IMR-90 (cell line): ENCODE data around the gene SLC37A1. TPM values are rescaled to one million over a fixed set of nuclear protein-coding genes. Genes with fewer than 3 reads are reported as not detected.

Experiments used
- ATAC-seq: fragments of 200-7000 bp; cut with Tn5 transposase; 2 replicates; pipeline ENCODE4 v1.9.1; 2020; ENCODE audit warnings: low read depth, mild to moderate bottlenecking, moderate library complexity
- BruUV-seq: library from RNA; stranded (reverse); fragments of 400-500 nt; replicated peaks from 2 replicates; lab custom pipeline; 2021; lab: Mats Ljungman, UMichigan
- CTCF ChIA-PET: fragments of 300-600 bp; formaldehyde crosslinking; extraction: SDS; loops from one replicate; lab custom pipeline; 2021; ENCODE audit warnings: antibody characterized with exemption; lab: Yijun Ruan, JAX
- POLR2A ChIA-PET: fragments of 300-600 bp; sonication (Branson Sonifier 250); formaldehyde crosslinking; loops from one replicate; lab custom pipeline; 2022; ENCODE audit warnings: antibody characterized with exemption; ENCODE audit not compliant: unreplicated experiment; lab: Charles Lee
- DNase-seq: peaks from one replicate; pipeline ENCODE4 v3.0.0; 2013
- H2AFZ ChIP-seq: replicated peaks from 2 replicates; pipeline ENCODE3; 2013; ENCODE audit warnings: low read length, mild to moderate bottlenecking; ENCODE audit not compliant: poor library complexity
- H2AK5ac ChIP-seq: 2 replicates; pipeline ENCODE4 v1.6.1; 2013; ENCODE audit warnings: low read depth, low read length, inconsistent platforms
- H2AK9ac ChIP-seq: replicated peaks from 2 replicates; pipeline ENCODE3; 2013; ENCODE audit warnings: mild to moderate bottlenecking, low read depth, low read length, moderate library complexity; ENCODE audit not compliant: poor library complexity
- H2BK120ac ChIP-seq: 2 replicates; pipeline ENCODE4 v1.6.1; 2013; ENCODE audit warnings: low read depth, low read length, inconsistent platforms
- H2BK15ac ChIP-seq: 3 replicates; pipeline ENCODE4 v1.6.1; 2013; ENCODE audit warnings: low read depth, low read length, inconsistent platforms
- H2BK20ac ChIP-seq: 2 replicates; pipeline ENCODE4 v1.6.1; 2013; ENCODE audit warnings: low read depth, mild to moderate bottlenecking, inconsistent platforms, low read length, moderate library complexity
- H2BK5ac ChIP-seq: 2 replicates; pipeline ENCODE4 v1.6.1; 2013; ENCODE audit warnings: mild to moderate bottlenecking, low read depth, low read length, inconsistent platforms; ENCODE audit not compliant: poor library complexity, severe bottlenecking
- H3K14ac ChIP-seq: replicated peaks from 2 replicates; pipeline ENCODE4 v1.6.1; 2013; ENCODE audit warnings: low read depth, low read length, inconsistent platforms
- H3K18ac ChIP-seq: 2 replicates; pipeline ENCODE4 v1.6.1; 2013; ENCODE audit warnings: low read depth, low read length, control low read depth
- H3K23ac ChIP-seq: 2 replicates; pipeline ENCODE4 v1.6.1; 2013; ENCODE audit warnings: low read depth, low read length, inconsistent platforms
- H3K27ac ChIP-seq: 2 replicates; pipeline ENCODE4 v1.5.1; 2013; ENCODE audit warnings: mild to moderate bottlenecking, control low read depth, low read length; ENCODE audit not compliant: insufficient read depth
- H3K27me3 ChIP-seq: 2 replicates; pipeline ENCODE4 v1.6.1; 2013; ENCODE audit warnings: low read length; ENCODE audit not compliant: control insufficient read depth, insufficient read depth
- H3K36me3 ChIP-seq: 2 replicates; pipeline ENCODE4 v1.6.1; 2013; ENCODE audit warnings: low read length, mixed read lengths; ENCODE audit not compliant: control insufficient read depth, insufficient read depth
- H3K4ac ChIP-seq: 2 replicates; pipeline ENCODE4 v1.6.1; 2013; ENCODE audit warnings: low read depth, low read length, inconsistent platforms
- H3K4me1 ChIP-seq: 2 replicates; pipeline ENCODE4 v1.6.1; 2013; ENCODE audit warnings: low read length, mixed read lengths; ENCODE audit not compliant: control insufficient read depth, insufficient read depth
- H3K4me2 ChIP-seq: 2 replicates; pipeline ENCODE4 v1.6.1; 2013; ENCODE audit warnings: low read depth, mild to moderate bottlenecking, control low read depth, low read length, moderate library complexity
- H3K4me3 ChIP-seq: 2 replicates; pipeline ENCODE4 v1.5.1; 2013; ENCODE audit warnings: low read depth, mild to moderate bottlenecking, control low read depth, low read length, moderate library complexity; ENCODE audit not compliant: insufficient read depth
- H3K56ac ChIP-seq: 2 replicates; pipeline ENCODE4 v1.6.1; 2013; ENCODE audit warnings: low read length, inconsistent platforms; ENCODE audit not compliant: insufficient read depth; ENCODE audit errors: extremely low read depth
- H3K79me1 ChIP-seq, 2 experiments: 2 replicates each; pipeline ENCODE4 v1.6.1; 2013; ENCODE audit warnings: low read length in 2 of 2, inconsistent platforms in 1 of 2, low read depth in 1 of 2
- H3K9ac ChIP-seq: 2 replicates; pipeline ENCODE4 v1.6.1; 2013; ENCODE audit warnings: low read depth, low read length, control low read depth
- H3K9me1 ChIP-seq: 2 replicates; pipeline ENCODE4 v1.6.1; 2013; ENCODE audit warnings: low read length, inconsistent platforms; ENCODE audit not compliant: insufficient read depth
- H3K9me3 ChIP-seq: 2 replicates; pipeline ENCODE4 v1.6.1; 2013; ENCODE audit warnings: low read length; ENCODE audit not compliant: control insufficient read depth, insufficient read depth
- H4K20me1 ChIP-seq: 2 replicates; pipeline ENCODE4 v1.6.1; 2013; ENCODE audit warnings: low read length, inconsistent platforms; ENCODE audit not compliant: insufficient read depth
- H4K5ac ChIP-seq: 2 replicates; pipeline ENCODE4 v1.6.1; 2013; ENCODE audit warnings: mild to moderate bottlenecking, low read depth, low read length, control low read depth
- H4K8ac ChIP-seq, 2 experiments: 2 replicates each; pipeline ENCODE4 v1.6.1; 2013; ENCODE audit warnings: low read depth in 2 of 2, low read length in 2 of 2, control low read depth in 1 of 2, inconsistent platforms in 1 of 2
- H4K91ac ChIP-seq: 2 replicates; pipeline ENCODE4 v1.6.1; 2013; ENCODE audit warnings: low read depth, low read length, inconsistent platforms; ENCODE audit not compliant: insufficient read depth
- BHLHE40 ChIP-seq: fragments of 150-350 bp; IDR thresholded peaks from 2 replicates; pipeline ENCODE4 v1.6.1; 2016; ENCODE audit warnings: mild to moderate bottlenecking, low read depth, low read length
- CEBPB ChIP-seq: IDR thresholded peaks from 2 replicates; pipeline ENCODE4 v1.6.1; 2012; ENCODE audit warnings: low read depth, low read length, improper control_type of control experiment
- CTCF ChIP-seq: conservative IDR thresholded peaks from 2 replicates; pipeline ENCODE4 v1.5.1; 2012; ENCODE audit warnings: mild to moderate bottlenecking, low read depth, low read length, improper control_type of control experiment
- MAFK ChIP-seq: IDR thresholded peaks from 2 replicates; pipeline ENCODE4 v1.6.1; 2012; ENCODE audit warnings: low read depth, low read length, improper control_type of control experiment
- MAZ ChIP-seq: IDR thresholded peaks from 2 replicates; pipeline ENCODE4 v1.6.1; 2012; ENCODE audit warnings: low read depth, mild to moderate bottlenecking, low read length, improper control_type of control experiment, moderate library complexity, borderline replicate concordance
- MXI1 ChIP-seq: IDR thresholded peaks from 2 replicates; pipeline ENCODE4 v1.6.1; 2012; ENCODE audit warnings: low read depth, mild to moderate bottlenecking, low read length, moderate library complexity, borderline replicate concordance
- POLR2A ChIP-seq: IDR thresholded peaks from 2 replicates; pipeline ENCODE4 v1.6.1; 2012; ENCODE audit warnings: mild to moderate bottlenecking, low read depth, low read length
- RAD21 ChIP-seq: IDR thresholded peaks from 2 replicates; pipeline ENCODE4 v1.6.1; 2012; ENCODE audit warnings: low read length, improper control_type of control experiment
- RFX5 ChIP-seq: IDR thresholded peaks from 2 replicates; pipeline ENCODE4 v1.8.0; 2012; ENCODE audit warnings: low read depth, mild to moderate bottlenecking, low read length, moderate library complexity
- SMC3 ChIP-seq: fragments of 150-350 bp; IDR thresholded peaks from 2 replicates; pipeline ENCODE4 v1.6.1; 2016; ENCODE audit warnings: low read depth, mild to moderate bottlenecking, antibody characterized with exemption, low read length, moderate library complexity
- USF2 ChIP-seq: fragments of 150-350 bp; IDR thresholded peaks from 2 replicates; pipeline ENCODE4 v1.6.1; 2017; ENCODE audit warnings: mild to moderate bottlenecking, antibody characterized with exemption, low read length, low read depth
- WGBS, 2 experiments: methylation state at CpG; one replicate each; pipeline versions ENCODE4 v1.1.5 to v1.1.7; 2013; ENCODE audit warnings: missing lambda C conversion rate in 2 of 2; ENCODE audit not compliant: insufficient read length in 1 of 2; ENCODE audit errors: extremely low coverage in 2 of 2; 5-methylcytosine and 5-hydroxymethylcytosine counted together
- dilution Hi-C: fragments of 300-500 bp; cut with HindIII; formaldehyde crosslinking; loops from one replicate; pipeline ENCODE4 v1.14.3; 2018; ENCODE audit warnings: low sequenced_read_pairs; ENCODE audit not compliant: unreplicated experiment
- in situ Hi-C: fragments of 300-500 bp; cut with MboI; formaldehyde crosslinking; loops from 3 replicates; pipeline ENCODE4 v1.14.3; 2019; ENCODE audit warnings: low sequenced_read_pairs, inconsistent platforms, mixed read lengths
- intact Hi-C: fragments of 100-400 bp; cut with micrococcal nuclease; formaldehyde crosslinking; loops from 2 replicates; pipeline ENCODE4 v1.10.0; 2022
- polyA plus RNA-seq, 3 experiments: library from polyadenylated mRNA; depleted of rRNA; stranded (reverse); fragments of >200 nt; gene quantifications; 2 replicates each; pipeline ENCODE4 v1.2.3, GENCODE V29; 2012; ENCODE audit warnings: low replicate concordance in 1 of 3
- total RNA-seq: library from RNA; depleted of rRNA; stranded (reverse); fragments of >200 nt; gene quantifications from 2 replicates; pipeline ENCODE4 v1.2.3, GENCODE V29; 2012

The SLC37A1 gene
- total and polyA plus RNA-seq, 2 of the 4 experiments (the other 2 are of a cell fraction) = 0.36 to 0.48 TPM

DNA sequence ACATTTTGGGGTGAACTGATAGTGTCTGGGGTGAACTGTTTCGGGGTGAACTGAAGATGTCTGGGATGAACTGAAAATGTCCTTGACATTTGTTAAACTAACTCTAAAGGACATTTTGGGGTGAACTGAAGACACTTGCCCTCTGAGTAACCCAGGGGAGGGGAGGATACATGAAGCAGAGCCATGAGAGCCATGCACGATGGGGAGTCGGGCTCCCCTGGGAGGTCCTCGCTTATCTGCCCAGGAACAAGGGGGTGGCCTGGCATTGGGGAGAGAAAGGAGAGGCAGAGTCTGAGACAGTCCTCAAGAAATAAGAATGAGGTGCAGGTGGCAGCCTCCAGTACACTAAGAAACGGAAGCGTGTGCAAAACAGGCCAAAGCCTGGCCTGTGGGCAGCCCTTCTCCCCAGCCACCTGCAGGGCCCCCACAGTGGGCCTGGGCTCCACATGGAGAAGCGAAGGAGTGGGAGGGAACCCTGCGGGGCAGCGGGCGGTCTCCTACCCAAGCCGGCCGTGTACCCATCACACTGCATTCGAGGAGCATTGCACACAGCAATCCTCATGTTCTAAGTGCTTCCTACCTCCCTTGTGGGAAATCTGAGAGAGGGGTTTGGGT is 41.8 kb upstream of the SLC37A1 start:
- Histone ChIP-seq H3K23ac (no peak overlapping the region), H3K79me1 (no peaks in the 10 kb centered on the region), H3K56ac (no peak overlapping the region), H3K36me3 (no peaks in the 10 kb centered on the region), H4K5ac (no peak overlapping the region), H2AK5ac (no peak overlapping the region), H2BK120ac (no peak overlapping the region), H3K9me1 (no peaks in the 10 kb centered on the region), H4K8ac (no peak overlapping the region), H3K9me3 (no peaks in the 10 kb centered on the region), H3K9ac (no peak overlapping the region), H3K4me1 (no peaks in the 10 kb centered on the region), H4K91ac (no peak overlapping the region), H3K4me2 (no peak overlapping the region), H3K4me3 (no peak overlapping the region), H2AK9ac (no peak overlapping the region), H2BK20ac (no peak overlapping the region), H2AFZ (no peak overlapping the region), H3K14ac (no peak overlapping the region), H4K20me1 (no peaks in the 10 kb centered on the region), H3K27me3 (peaks cover 7% of the 10 kb centered on the region), H3K18ac (no peak overlapping the region), H3K4ac (no peak overlapping the region), H3K27ac (no peak overlapping the region), H2BK15ac (no peak overlapping the region), H2BK5ac (no peak overlapping the region)
- ATAC-seq (no peak), DNase-seq (no peak)
- ChIA-PET POLR2A (no interaction called here), CTCF (no interaction called here)
- WGBS, 2 experiments = no CpG with 5 or more reads among the region's 13 CpGs
- no peak for TF ChIP-seq MAZ
- TF ChIP-seq SMC3 = no peak
- TF ChIP-seq USF2 = no peak
- TF ChIP-seq RFX5 = no peak
- no peak for TF ChIP-seq MAFK
- no peak for TF ChIP-seq POLR2A
- no peak for TF ChIP-seq RAD21
- no peak for TF ChIP-seq MXI1
- no peak for TF ChIP-seq CTCF
- no peak for TF ChIP-seq BHLHE40
- TF ChIP-seq CEBPB = no peak
- dilution Hi-C loops = no loop called here
- in situ Hi-C loops = no loop called here
- BruUV-seq = no TSS peak
- intact Hi-C loops = no loop called here
